H1 (cell line): ENCODE data around the gene RFNG. TPM values are rescaled to one million over a fixed set of nuclear protein-coding genes. Genes with fewer than 3 reads are reported as not detected.

Experiments used
- CTCF ChIA-PET: fragments of 300-600 bp; sonication (Branson Sonifier 250); formaldehyde crosslinking; loops from one replicate; lab custom pipeline; 2021; ENCODE audit not compliant: partially characterized antibody; lab: Charles Lee
- POLR2A ChIA-PET: fragments of 300-600 bp; sonication (Branson Sonifier 250); formaldehyde crosslinking; loops from one replicate; lab custom pipeline; 2021; ENCODE audit warnings: inconsistent platforms; ENCODE audit not compliant: partially characterized antibody; lab: Charles Lee
- DNase-seq, 2 experiments: peaks; one replicate each; pipeline versions ENCODE4 v3.0.0 to v3.0.0-alpha.2; 2010 to 2022; ENCODE audit warnings: low spot score in 2 of 2, low read depth in 1 of 2, mixed read lengths in 1 of 2
- FAIRE-seq: peaks from 2 replicates; lab custom pipeline; 2011; peaks lifted over from hg19 to GRCh38; lab: Jason Lieb, UNC
- H2AFZ ChIP-seq: 2 replicates; pipeline ENCODE4 v1.8.1; 2012; ENCODE audit warnings: low read length, inconsistent platforms
- H2AK5ac ChIP-seq: 2 replicates; pipeline ENCODE4 v1.6.1; 2013; ENCODE audit warnings: low read depth, low read length
- H2BK120ac ChIP-seq: replicated peaks from 2 replicates; pipeline ENCODE3; 2013; ENCODE audit warnings: low read depth, low read length, inconsistent platforms
- H2BK12ac ChIP-seq: 2 replicates; pipeline ENCODE4 v1.6.1; 2013; ENCODE audit warnings: low read depth, low read length
- H2BK15ac ChIP-seq: 2 replicates; pipeline ENCODE4 v1.6.1; 2013; ENCODE audit warnings: low read length
- H2BK20ac ChIP-seq: 2 replicates; pipeline ENCODE4 v1.6.1; 2013; ENCODE audit warnings: low read length
- H2BK5ac ChIP-seq: 2 replicates; pipeline ENCODE4 v1.6.1; 2013; ENCODE audit warnings: low read depth, low read length
- H3K14ac ChIP-seq: 2 replicates; pipeline ENCODE4 v1.6.1; 2013; ENCODE audit warnings: inconsistent platforms; ENCODE audit not compliant: insufficient read length
- H3K18ac ChIP-seq: 2 replicates; pipeline ENCODE4 v1.6.1; 2013; ENCODE audit warnings: low read length; ENCODE audit errors: extremely low read depth
- H3K23ac ChIP-seq: 2 replicates; pipeline ENCODE4 v1.6.1; 2013; ENCODE audit warnings: inconsistent platforms; ENCODE audit not compliant: insufficient read length
- H3K23me2 ChIP-seq: 2 replicates; pipeline ENCODE4 v1.6.1; 2013; ENCODE audit warnings: low read depth, low read length
- H3K27ac ChIP-seq: 2 replicates; pipeline ENCODE4 v1.6.1; 2011; ENCODE audit warnings: low read depth, low read length, inconsistent platforms
- H3K27me3 ChIP-seq, 4 experiments: replicated peaks in 1 of 4; 1 replicate in 1 of 4; 2 replicates in 3 of 4; pipeline versions ENCODE4 v1.6.1 to v1.8.1; 2011 to 2013; ENCODE audit warnings: low read length in 3 of 4, mild to moderate bottlenecking in 3 of 4, inconsistent platforms in 2 of 4, mixed read lengths in 2 of 4, moderate library complexity in 1 of 4; ENCODE audit not compliant: control insufficient read depth in 3 of 4, insufficient read depth in 3 of 4; ENCODE audit errors: extremely low read depth in 1 of 4
- H3K36me3 ChIP-seq, 4 experiments: 2 replicates each; pipeline versions ENCODE4 v1.6.1 to v1.8.1; 2011 to 2013; ENCODE audit warnings: mild to moderate bottlenecking in 4 of 4, low read length in 3 of 4, moderate library complexity in 2 of 4, control low read depth in 1 of 4, inconsistent platforms in 1 of 4; ENCODE audit not compliant: insufficient read depth in 4 of 4, control insufficient read depth in 2 of 4
- H3K4ac ChIP-seq: replicated peaks from 2 replicates; pipeline ENCODE3; 2013; ENCODE audit warnings: low read length, low read depth, mixed read lengths, inconsistent platforms; ENCODE audit not compliant: insufficient read length
- H3K4me1 ChIP-seq, 4 experiments: replicated peaks in 1 of 4; 1 replicate in 1 of 4; 2 replicates in 3 of 4; pipeline versions ENCODE4 v1.6.1 to v1.8.1; 2011 to 2013; ENCODE audit warnings: low read length in 3 of 4, inconsistent platforms in 2 of 4, mixed read lengths in 1 of 4; ENCODE audit not compliant: insufficient read depth in 4 of 4, control insufficient read depth in 3 of 4
- H3K4me2 ChIP-seq, 2 experiments: 2 replicates each; pipeline versions ENCODE4 v1.6.1 to v1.8.1; 2011 to 2013; ENCODE audit warnings: low read depth in 2 of 2, low read length in 2 of 2, control low read depth in 1 of 2, inconsistent platforms in 1 of 2, mild to moderate bottlenecking in 1 of 2; ENCODE audit not compliant: insufficient read depth in 1 of 2
- H3K4me3 ChIP-seq, 4 experiments: fragments of 200-600, 300-600 bp in 1 of 4; sonication (generic), shearing (Covaris generic), sonication (Bioruptor Twin) in 1 of 4; 2 replicates each; pipeline versions ENCODE4 v1.5.1 to v1.8.1; 2011 to 2016; ENCODE audit warnings: low read length in 4 of 4, low read depth in 3 of 4, control low read depth in 2 of 4, inconsistent platforms in 2 of 4, mild to moderate bottlenecking in 2 of 4, mixed read lengths in 1 of 4, moderate library complexity in 1 of 4; ENCODE audit not compliant: insufficient read depth in 2 of 4; ENCODE audit errors: extremely low read depth in 1 of 4
- H3K56ac ChIP-seq: replicated peaks from 2 replicates; pipeline ENCODE3; 2013; ENCODE audit warnings: low read depth, mild to moderate bottlenecking, mixed read lengths, low read length, inconsistent platforms; ENCODE audit not compliant: insufficient read length
- H3K79me1 ChIP-seq: 2 replicates; pipeline ENCODE4 v1.6.1; 2013; ENCODE audit warnings: low read depth, low read length, control low read depth
- H3K79me2 ChIP-seq, 2 experiments: 2 replicates each; pipeline versions ENCODE4 v1.6.1 to v1.8.1; 2012 to 2013; ENCODE audit warnings: low read length in 2 of 2, mild to moderate bottlenecking in 2 of 2, inconsistent platforms in 1 of 2; ENCODE audit not compliant: insufficient read depth in 2 of 2, control insufficient read depth in 1 of 2
- H3K9ac ChIP-seq, 4 experiments: replicated peaks in 1 of 4; 1 replicate in 1 of 4; 2 replicates in 3 of 4; pipeline versions ENCODE4 v1.6.1 to v1.8.1; 2011 to 2013; ENCODE audit warnings: low read depth in 3 of 4, low read length in 3 of 4, control low read depth in 2 of 4, mild to moderate bottlenecking in 2 of 4, moderate library complexity in 2 of 4, inconsistent platforms in 1 of 4; ENCODE audit errors: extremely low read depth in 1 of 4
- H3K9me3 ChIP-seq, 2 experiments: 2 replicates each; pipeline versions ENCODE4 v1.6.1 to v1.8.1; 2012 to 2013; ENCODE audit warnings: mild to moderate bottlenecking in 2 of 2, moderate library complexity in 2 of 2, control low read depth in 1 of 2, inconsistent platforms in 1 of 2, low read depth in 1 of 2, low read length in 1 of 2, mixed read lengths in 1 of 2; ENCODE audit not compliant: insufficient read depth in 2 of 2
- H4K20me1 ChIP-seq, 2 experiments: replicated peaks in 1 of 2; 2 replicates each; pipeline versions ENCODE3 to v1.8.1; 2011 to 2013; ENCODE audit warnings: inconsistent platforms in 2 of 2, low read length in 2 of 2, mild to moderate bottlenecking in 1 of 2; ENCODE audit not compliant: insufficient read depth in 2 of 2, control insufficient read depth in 1 of 2
- H4K5ac ChIP-seq: 2 replicates; pipeline ENCODE4 v1.6.1; 2013; ENCODE audit warnings: low read length, low read depth, mixed read lengths, inconsistent platforms; ENCODE audit not compliant: insufficient read length
- H4K8ac ChIP-seq: 2 replicates; pipeline ENCODE4 v1.8.0; 2013; ENCODE audit warnings: mild to moderate bottlenecking, moderate library complexity, low read length, inconsistent platforms; ENCODE audit not compliant: insufficient read depth; ENCODE audit errors: extremely low read depth
- H4K91ac ChIP-seq: replicated peaks from 2 replicates; pipeline ENCODE3; 2013; ENCODE audit warnings: low read length, mixed read lengths, inconsistent platforms; ENCODE audit not compliant: insufficient read length
- RNF2 ChIP-seq: fragments of 200-900, 300-1000 bp; sonication (generic); IDR thresholded peaks from 2 replicates; pipeline ENCODE4 v1.7.1; 2016; ENCODE audit warnings: borderline replicate concordance, low read depth, mild to moderate bottlenecking, antibody characterized with exemption, low read length; ENCODE audit not compliant: poor library complexity, severe bottlenecking; ENCODE audit errors: missing control alignments
- SP4 ChIP-seq: IDR thresholded peaks from 2 replicates; pipeline ENCODE4 v1.6.1; 2012; ENCODE audit warnings: low read length, inconsistent platforms
- WGBS, 2 experiments: shearing (Covaris generic) in 1 of 2; methylation state at CpG; one replicate each; pipeline versions ENCODE4 v1.1.6 to v1.1.7; 2013 to 2015; ENCODE audit warnings: low lambda C conversion rate in 2 of 2, mixed read lengths in 2 of 2, inconsistent platforms in 1 of 2, low coverage in 1 of 2, missing lambda C conversion rate in 1 of 2; ENCODE audit not compliant: insufficient replicate concordance in 2 of 2, insufficient coverage in 1 of 2, insufficient read length in 1 of 2; ENCODE audit errors: extremely low coverage in 1 of 2, missing lambda C conversion rate in 1 of 2; 5-methylcytosine and 5-hydroxymethylcytosine counted together
- polyA plus RNA-seq, 7 experiments: library from polyadenylated mRNA; depleted of rRNA in 3 of 7; stranded (reverse) in 5 of 7; unstranded in 2 of 7; fragments of >200 nt in 5 of 7; fragments of 200-250 nt in 2 of 7; gene quantifications; 1 replicate in 5 of 7; 2 replicates in 1 of 7; 4 replicates in 1 of 7; pipeline versions ENCODE4 v1.2.1 to v1.2.3, GENCODE V29; 2011 to 2013; ENCODE audit warnings: missing spikeins in 2 of 7, mixed read lengths in 2 of 7
- total RNA-seq: library from RNA; stranded (reverse); fragmentation: NEBNext Ultra II Directional; extraction: Animal tissue kit (Norgen Biotek cat#: 25700); gene quantifications from 2 replicates; pipeline ENCODE4 v1.2.1, GENCODE V29; 2021

RFNG gene
- total and polyA plus RNA-seq, 2 of the 8 experiments (the other 6 are each of a cell fraction or from before 2014, with no cell fraction given) = 26.7 to 28.4 TPM

DNA sequence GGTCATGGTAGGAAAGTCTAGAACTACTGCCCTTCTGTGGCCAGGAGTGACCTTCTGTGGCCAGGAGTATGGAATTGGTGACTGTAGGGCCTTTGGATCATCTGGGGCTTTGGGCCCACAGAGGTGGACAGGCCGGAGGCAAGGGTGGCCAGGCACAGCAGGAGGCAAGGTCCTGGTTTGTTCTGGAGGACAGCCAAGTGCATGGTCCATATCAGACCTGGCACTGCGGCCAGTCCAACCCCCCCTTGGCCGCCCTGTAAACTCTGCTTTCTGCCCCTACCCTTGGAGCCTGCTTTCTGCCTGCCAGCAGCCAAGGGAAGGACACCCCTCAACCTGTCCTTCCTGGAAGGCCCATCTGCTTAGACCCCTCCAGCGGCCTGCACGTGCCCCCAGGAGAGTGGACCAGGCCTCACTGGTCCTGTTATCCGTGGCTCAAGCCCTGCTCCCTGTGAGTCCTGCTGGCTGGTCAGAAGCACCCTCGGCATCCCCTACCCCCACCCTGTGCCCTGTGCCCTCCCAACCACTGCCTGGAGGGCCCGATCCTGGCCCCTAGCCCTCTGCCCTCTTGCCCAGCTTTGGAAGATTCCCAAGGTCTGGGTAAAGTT is 11.8 kb downstream of the RFNG start:
- Histone ChIP-seq H3K27ac (no peak overlapping the region), H3K9ac (no peak overlapping the region), H3K23me2 (peaks cover 9% of the 10 kb centered on the region; the same call in 1 of the 2 replicates), H2BK120ac (no peak overlapping the region), H3K18ac (no peak overlapping the region), H3K27me3 (peaks cover 0 to 4% (median 0%) of the 10 kb centered on the region in 4 experiments; a peak in 1 of 7 replicates), H3K79me1 (no peaks in the 10 kb centered on the region; the same call in 1 of the 2 replicates), H3K9me3 (no peaks in the 10 kb centered on the region), H3K4me3 (no peak overlapping the region), H3K4me2 (no peak overlapping the region), H2AK5ac (0 out of 2 replicates have a peak overlapping the region, but pooled peaks have one; percentile 48), H3K4me1 (peaks cover 3 to 21% (median 8%) of the 10 kb centered on the region in 4 experiments; a peak in 6 of 7 replicates), H4K8ac (no peak overlapping the region), H2BK12ac (0 out of 2 replicates have a peak overlapping the region, but pooled peaks have one; percentile 39), H2BK5ac (no peak overlapping the region), H3K23ac (no peak overlapping the region), H3K36me3 (no peaks in the 10 kb centered on the region), H2AFZ (no peak overlapping the region), H3K56ac (no peak overlapping the region), H4K5ac (no peak overlapping the region), H4K91ac (no peak overlapping the region), H3K4ac (no peak overlapping the region), H4K20me1 (peaks cover 2 to 8% of the 10 kb centered on the region in 2 experiments), H3K79me2 (no peaks in the 10 kb centered on the region), H2BK20ac (peak overlapping the region; percentile 61), H2BK15ac (no peak overlapping the region), H3K14ac (no peak overlapping the region)
- 90% methylated on average over 8 of the region's 8 CpGs; no CpG with 5 or more reads in 1 of the 2 experiments for WGBS, 2 experiments
- POLR2A ChIA-PET = interaction anchor here (1.2 kb wide), 1 partner anchor 11 kb away, joined by 5 read pairs; no protein-coding TSS in a partner anchor
- CTCF ChIA-PET = interaction anchor here (0.7 to 4.1 kb wide), 3 partner anchors 10 to 37 kb away, joined by 3 to 21 read pairs (median 3); no protein-coding TSS in a partner anchor
- DNase-seq (no peak), FAIRE-seq (no peak)
- TF ChIP-seq RNF2 (no peak), SP4 (no peak)
